Stomach smooth muscle (tissue), 2 donors: Measurements from ENCODE around the gene C22orf31.

Experiments
- H3K27ac ChIP-seq: one replicate; pipeline ENCODE4 v1.7.0; 2013; ENCODE audit warnings: mild to moderate bottlenecking, low read length, inconsistent platforms
- H3K27me3 ChIP-seq, 2 donors: one replicate each; pipeline ENCODE4 v1.7.0; 2013; ENCODE audit warnings: low read length in 2 of 2; ENCODE audit not compliant: insufficient read depth in 2 of 2, control insufficient read depth in 1 of 2
- H3K36me3 ChIP-seq, 2 donors: one replicate each; pipeline ENCODE4 v1.7.0; 2013; ENCODE audit warnings: low read length in 2 of 2; ENCODE audit not compliant: control insufficient read depth in 2 of 2, insufficient read depth in 2 of 2
- H3K4me1 ChIP-seq: one replicate; pipeline ENCODE4 v1.7.0; 2013; ENCODE audit warnings: low read length; ENCODE audit not compliant: control insufficient read depth, insufficient read depth
- H3K4me3 ChIP-seq, 2 donors: one replicate each; pipeline ENCODE4 v1.7.0; 2013; ENCODE audit warnings: low read length in 2 of 2
- H3K9ac ChIP-seq, 2 donors: one replicate each; pipeline ENCODE4 v1.7.0; 2013; ENCODE audit warnings: low read length in 2 of 2, mild to moderate bottlenecking in 1 of 2
- H3K9me3 ChIP-seq, 2 donors: one replicate each; pipeline ENCODE4 v1.7.0; 2013; ENCODE audit warnings: low read length in 2 of 2; ENCODE audit not compliant: control insufficient read depth in 2 of 2
- donor health status: healthy.
- donor health status: Pancreatic carcinoma.

The C22orf31 gene

DNA sequence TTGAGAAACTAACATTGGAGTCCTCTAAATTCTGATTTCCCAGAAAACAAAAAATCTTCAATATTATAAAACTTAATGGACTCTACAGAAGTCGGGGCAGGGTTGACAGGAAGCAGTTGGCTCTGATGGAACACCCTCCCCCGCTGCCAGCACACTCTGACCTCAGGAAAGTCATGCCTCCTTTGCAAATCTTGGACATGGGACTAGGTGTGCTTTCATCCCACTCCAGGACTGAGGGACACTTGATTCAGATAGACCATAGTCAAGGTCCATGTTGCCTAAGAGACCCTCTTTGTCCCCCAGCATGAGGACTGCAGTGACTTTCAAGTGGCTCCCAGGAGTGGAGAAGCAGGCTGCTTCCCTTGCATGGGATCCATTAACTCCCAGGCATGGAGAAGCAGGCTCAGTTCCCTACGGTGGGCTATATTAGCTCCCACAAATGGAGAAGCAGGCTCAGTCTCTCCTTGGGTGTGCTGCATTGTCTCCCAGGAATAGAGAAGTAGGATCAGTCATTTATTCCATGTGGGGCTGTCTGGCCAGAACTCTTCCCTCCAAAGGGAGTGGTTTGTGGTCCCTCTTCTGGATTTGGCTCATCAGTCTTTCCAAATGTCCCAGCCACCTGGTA is 38.3 kb downstream of the C22orf31 start:
- peaks cover 5% of the 10 kb centered on the region for H3K4me1 ChIP-seq
- no peaks in the 10 kb centered on the region for H3K27me3 ChIP-seq
- H3K9me3 ChIP-seq = no peaks in the 10 kb centered on the region
- no peak overlapping the region for H3K9ac ChIP-seq
- H3K27ac ChIP-seq = no peak overlapping the region
- H3K4me3 ChIP-seq = no peak overlapping the region
- peaks cover 0 to 2% of the 10 kb centered on the region in 2 donors for H3K36me3 ChIP-seq

DNA sequence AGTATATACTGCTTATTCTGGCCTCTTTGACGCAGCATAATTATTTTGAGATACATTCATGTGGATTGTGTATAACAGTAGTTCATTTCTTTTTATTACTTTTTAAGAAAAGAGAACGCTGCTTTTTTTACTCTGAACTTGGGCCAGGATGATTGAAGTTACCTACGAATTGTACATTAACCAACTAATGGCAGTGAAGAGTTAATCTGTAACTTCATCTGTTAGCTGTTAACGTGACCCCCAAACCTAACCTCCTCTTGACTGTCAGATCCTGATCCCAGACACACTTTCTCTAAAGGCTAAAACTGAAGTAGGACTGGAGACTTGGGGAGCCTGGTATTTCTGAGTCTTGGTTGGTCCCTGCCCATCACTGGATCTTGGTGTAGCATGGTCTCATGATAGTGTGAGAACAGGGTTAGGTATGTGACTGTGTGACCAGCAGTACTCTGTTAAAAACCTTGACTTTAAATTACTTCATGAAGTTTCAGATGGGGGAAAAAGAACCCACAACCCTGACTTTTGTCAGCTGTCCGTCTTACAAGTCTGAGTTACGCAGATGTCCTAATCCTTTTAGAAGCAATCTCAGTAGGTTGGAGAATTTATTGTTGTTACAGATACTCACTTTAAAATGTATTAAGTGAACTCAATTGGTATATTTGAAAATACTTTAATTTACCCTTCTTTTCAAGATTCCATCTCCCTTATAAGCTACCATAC is 39.4 kb downstream of the C22orf31 start:
- H3K4me1 ChIP-seq = peaks cover 5% of the 10 kb centered on the region
- H3K9me3 ChIP-seq = no peaks in the 10 kb centered on the region
- no peak overlapping the region for H3K9ac ChIP-seq
- no peaks in the 10 kb centered on the region for H3K27me3 ChIP-seq
- H3K36me3 ChIP-seq = no peaks in the 10 kb centered on the region
- no peak overlapping the region for H3K27ac ChIP-seq
- no peak overlapping the region for H3K4me3 ChIP-seq

DNA sequence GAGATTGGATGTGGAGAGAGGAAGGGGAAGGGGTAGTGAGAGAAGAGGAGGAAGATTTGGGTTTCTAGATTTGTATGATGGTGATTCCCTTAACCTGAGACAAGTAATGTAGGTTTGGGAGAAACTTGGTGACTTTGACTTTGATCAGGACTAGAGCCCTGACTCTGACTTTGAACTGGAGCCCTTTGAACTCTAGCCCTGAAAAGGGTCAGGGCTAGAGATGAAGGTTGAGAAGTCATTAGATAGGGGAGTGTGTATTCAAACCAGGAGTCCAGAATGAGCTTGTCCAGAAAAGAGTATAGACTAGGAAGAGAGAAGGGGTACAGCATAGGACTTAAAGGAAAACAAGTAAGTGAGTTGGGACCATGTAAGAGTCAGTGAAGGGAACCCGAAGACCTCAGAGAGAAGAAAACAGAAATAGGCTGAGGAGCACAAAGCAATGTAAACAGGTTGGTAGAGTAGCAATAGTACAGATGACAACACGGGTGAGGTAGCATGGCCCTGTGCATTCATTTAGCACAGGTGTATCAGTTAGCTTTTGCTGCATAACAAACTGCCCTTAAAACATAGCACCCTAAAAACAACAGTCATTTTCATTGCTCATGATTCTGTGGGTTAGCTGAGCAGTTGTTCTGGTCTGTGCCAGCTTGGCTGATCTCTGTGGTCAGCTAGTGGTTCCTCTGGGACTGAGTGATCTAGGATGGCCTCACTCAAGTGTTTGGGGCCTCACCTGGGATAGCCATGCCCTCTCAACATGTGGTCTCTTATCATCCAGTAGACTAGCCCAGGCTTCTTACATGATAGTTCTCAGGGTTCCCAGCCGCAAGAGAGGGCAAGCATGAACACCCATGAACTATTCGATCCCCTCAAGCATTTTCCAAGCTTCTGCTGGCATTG is 43.1 kb downstream of the C22orf31 start:
- Histone ChIP-seq H3K9ac (no peak overlapping the region), H3K4me1 (peaks cover 4% of the 10 kb centered on the region), H3K27me3 (no peaks in the 10 kb centered on the region), H3K9me3 (no peaks in the 10 kb centered on the region), H3K27ac (no peak overlapping the region), H3K36me3 (no peaks in the 10 kb centered on the region), H3K4me3 (no peak overlapping the region)

DNA sequence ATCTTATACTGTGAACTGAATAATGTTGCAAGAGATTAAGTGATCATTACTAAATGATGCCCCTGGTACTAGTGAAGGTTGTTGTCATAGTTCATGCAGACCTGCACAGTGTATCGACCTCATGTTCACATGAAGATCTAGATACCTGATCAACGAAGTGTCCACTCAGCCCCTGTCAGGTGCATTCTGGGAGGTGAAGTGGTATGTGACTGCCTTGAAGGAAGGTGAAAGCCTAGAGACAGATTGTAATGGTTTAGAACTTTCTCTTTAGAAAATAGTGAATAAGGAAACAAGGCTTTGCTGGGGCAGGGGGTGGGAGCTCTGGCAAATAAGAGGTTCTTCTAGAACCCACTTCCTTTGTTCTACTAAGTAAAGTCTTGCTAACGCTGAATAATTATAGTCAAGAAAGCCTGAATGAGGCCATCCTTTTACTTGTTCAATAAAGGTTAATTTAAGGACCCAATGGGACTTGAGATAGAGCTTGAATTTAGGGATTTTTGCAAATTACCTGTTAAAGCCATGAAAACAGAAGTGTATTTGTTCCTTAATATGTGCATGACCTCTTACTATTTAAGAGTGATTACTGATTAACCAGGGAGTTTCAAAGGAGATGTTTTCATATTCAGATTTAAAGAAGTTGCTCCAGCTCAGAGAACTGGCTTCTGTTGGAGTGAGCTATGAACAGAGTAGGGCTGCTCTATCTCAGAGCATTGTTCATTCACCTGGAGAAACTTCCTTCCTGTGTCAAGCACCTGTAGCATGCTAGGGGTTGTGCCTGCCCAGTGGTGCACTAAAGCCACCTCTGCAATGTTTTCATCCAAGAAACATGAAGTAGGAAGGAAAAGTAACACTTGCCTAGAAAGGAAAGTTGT is 45.3 kb downstream of the C22orf31 start:
- Histone ChIP-seq H3K27ac (no peak overlapping the region), H3K4me1 (peaks cover 5% of the 10 kb centered on the region), H3K9ac (no peak overlapping the region), H3K9me3 (no peaks in the 10 kb centered on the region), H3K27me3 (no peaks in the 10 kb centered on the region), H3K4me3 (no peak overlapping the region), H3K36me3 (no peaks in the 10 kb centered on the region)

DNA sequence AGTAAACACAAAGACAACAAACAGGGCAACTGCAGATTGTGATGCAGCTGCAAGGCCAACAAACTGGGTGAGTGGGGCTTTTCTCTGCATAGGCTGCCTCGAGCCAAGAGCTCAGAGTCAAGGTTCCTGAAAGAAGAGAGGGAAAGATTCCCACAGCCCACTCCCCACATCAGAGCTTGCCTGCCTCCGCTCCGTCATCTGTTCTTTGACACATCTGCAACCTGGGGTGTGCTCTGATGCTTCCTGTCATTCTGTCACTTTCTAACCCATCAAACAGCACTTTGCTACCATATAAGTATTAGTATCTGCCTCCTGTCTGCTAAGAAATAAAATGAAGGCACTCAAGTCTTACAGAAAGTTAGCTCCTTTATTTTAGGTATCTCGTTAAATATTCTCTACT is 46.9 kb downstream of the C22orf31 start:
- Histone ChIP-seq H3K27ac (no peak overlapping the region), H3K4me1 (peaks cover 5% of the 10 kb centered on the region), H3K9ac (no peak overlapping the region), H3K27me3 (no peaks in the 10 kb centered on the region), H3K4me3 (no peak overlapping the region), H3K36me3 (no peaks in the 10 kb centered on the region), H3K9me3 (no peaks in the 10 kb centered on the region)

DNA sequence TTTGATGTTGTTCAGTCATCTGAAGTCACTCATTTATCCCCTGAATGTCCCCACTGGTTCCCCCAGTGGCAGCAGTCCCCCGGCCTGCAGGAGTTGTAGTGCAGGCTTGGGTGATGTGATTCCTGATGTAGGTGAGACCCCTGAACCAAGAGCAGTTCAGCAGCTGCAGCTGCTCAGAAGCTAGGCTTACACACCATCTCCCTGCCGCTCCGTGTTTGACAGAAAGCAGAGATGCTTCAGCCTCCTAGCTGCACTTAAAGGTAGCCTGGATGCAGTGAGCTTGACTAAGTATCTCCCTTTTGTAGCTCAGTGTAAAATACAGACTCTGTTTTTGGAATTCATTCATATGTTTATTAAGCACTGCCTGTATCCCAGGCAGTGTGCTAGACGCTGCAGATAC is 47.3 kb downstream of the C22orf31 start:
- Histone ChIP-seq H3K27ac (no peak overlapping the region), H3K27me3 (no peaks in the 10 kb centered on the region), H3K4me1 (peaks cover 5% of the 10 kb centered on the region), H3K4me3 (no peak overlapping the region), H3K9me3 (no peaks in the 10 kb centered on the region), H3K9ac (no peak overlapping the region), H3K36me3 (no peaks in the 10 kb centered on the region)

DNA sequence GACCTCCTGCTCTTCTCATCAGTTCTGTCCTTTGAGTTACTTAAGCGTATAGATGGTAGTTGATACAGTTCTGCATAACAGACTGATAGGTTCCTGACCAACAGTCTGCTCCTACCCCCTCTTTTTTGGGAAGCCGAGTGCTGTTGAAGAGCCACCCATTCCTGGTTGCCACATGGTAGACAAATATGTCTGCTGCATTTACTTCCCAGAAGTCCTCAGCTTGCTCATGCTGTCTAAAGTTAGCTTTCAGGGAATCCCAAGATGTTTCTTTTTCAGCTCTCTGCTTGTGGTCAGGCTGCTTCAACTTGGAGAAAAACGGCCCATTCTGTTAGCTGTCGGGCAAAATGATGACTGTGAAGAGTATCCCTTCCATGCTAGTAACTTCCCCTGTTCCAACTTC is 48.7 kb downstream of the C22orf31 start:
- no peaks in the 10 kb centered on the region for H3K9me3 ChIP-seq
- H3K27me3 ChIP-seq = no peaks in the 10 kb centered on the region
- no peak overlapping the region for H3K27ac ChIP-seq
- H3K4me1 ChIP-seq = peaks cover 5% of the 10 kb centered on the region
- H3K4me3 ChIP-seq = no peak overlapping the region
- H3K9ac ChIP-seq = no peak overlapping the region
- no peaks in the 10 kb centered on the region for H3K36me3 ChIP-seq

DNA sequence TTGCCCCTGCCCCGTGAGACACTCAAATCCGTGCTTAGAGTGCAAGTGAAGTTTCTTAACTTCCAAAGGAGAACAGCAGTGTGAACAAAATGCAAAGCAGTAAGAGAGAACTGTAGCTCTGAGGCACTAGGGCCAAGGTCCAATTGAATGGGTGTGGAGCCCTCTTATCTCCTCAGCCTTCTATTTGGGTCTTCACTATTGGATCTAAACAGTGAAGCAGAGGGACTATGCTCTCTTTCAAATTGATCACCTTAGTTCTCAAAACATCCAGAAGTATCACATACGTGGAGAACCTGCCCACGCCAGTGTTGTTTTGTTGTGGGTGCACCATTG is 49.6 kb downstream of the C22orf31 start:
- no peak overlapping the region for H3K4me3 ChIP-seq
- no peak overlapping the region for H3K9ac ChIP-seq
- no peaks in the 10 kb centered on the region for H3K9me3 ChIP-seq
- H3K36me3 ChIP-seq = no peaks in the 10 kb centered on the region
- no peaks in the 10 kb centered on the region for H3K27me3 ChIP-seq
- no peak overlapping the region for H3K27ac ChIP-seq
- H3K4me1 ChIP-seq = peaks cover 5% of the 10 kb centered on the region

DNA sequence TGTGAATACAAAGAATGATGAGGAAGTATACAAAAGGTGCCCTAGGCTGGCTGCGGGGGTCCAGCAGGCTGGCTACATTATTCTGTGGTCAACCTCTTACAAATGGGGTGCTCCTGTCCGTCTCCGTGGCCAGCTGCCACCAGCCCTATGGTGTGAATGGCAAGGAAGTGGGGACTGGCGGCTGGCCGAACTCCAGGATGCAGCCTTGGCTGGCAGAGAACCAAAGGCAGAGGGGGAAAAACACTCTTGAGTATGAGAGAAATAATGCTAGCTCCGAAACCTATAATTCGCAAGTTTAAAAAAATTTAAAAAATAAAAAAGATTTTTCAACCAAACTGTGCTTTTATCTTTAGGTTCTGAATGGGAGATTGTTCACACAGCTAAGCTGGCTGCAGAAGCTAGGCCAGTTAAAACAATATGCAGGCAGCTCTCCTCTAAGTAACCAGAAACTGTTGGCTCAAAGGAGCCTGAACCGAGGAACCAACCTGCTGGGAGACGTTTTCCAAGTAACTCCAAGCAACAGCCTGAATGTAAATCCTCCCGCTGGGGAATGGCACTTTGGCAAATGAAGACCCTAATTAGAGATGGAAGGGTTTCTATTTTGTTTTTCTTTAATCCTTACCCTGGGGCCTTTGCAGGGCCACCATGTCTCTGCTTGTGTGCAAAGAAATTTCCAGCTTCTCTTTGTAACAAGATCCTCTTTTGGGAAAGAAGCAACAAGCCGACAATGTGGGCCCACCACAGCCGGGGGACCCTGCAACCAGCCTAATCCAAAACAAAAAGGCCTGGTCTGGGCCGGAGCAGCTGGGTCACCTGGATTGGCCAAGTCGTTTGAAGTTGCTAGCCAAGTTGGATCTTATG is 50.2 kb downstream of the C22orf31 start:
- no peaks in the 10 kb centered on the region for H3K36me3 ChIP-seq

More for the DNA sequence above, 50.2 kb downstream of the C22orf31 start:
- H3K4me3 ChIP-seq = no peak overlapping the region
- no peaks in the 10 kb centered on the region for H3K27me3 ChIP-seq
- H3K4me1 ChIP-seq = peaks cover 5% of the 10 kb centered on the region
- no peak overlapping the region for H3K27ac ChIP-seq
- H3K9ac ChIP-seq = no peak overlapping the region
- no peaks in the 10 kb centered on the region for H3K9me3 ChIP-seq
